NB4 (cell line): ENCODE data around the gene OR51E2.

Experiments
- CTCF ChIP-seq: IDR thresholded peaks from one replicate; pipeline ENCODE4 v1.5.1; 2012; ENCODE audit warnings: low read depth, low read length
- TF ChIP-seq, protein P1 (sequence below): IDR thresholded peaks from 2 replicates; pipeline ENCODE4 v1.6.1; 2011; ENCODE audit warnings: low read depth, low read length

DNA sequence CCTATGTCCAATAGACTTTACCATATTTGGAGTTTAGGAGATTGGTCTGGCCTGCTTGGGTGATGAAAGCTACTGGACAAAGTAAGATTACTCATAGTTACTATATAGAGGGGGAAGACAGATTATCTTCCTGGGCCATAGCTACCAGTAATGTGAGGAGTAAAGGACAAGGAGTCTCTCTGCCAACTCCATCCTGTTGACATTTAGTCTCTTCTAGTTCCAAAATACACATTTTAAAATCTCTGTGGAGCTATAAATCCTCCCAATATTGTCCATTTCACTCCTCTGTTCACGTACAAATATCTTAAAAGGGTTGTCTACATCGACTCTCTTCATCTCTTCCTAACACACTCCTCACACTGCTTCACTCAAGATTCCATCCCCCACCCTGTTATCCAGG, 61.5 kb downstream of the OR51E2 start:
- TF ChIP-seq, protein P1, sequence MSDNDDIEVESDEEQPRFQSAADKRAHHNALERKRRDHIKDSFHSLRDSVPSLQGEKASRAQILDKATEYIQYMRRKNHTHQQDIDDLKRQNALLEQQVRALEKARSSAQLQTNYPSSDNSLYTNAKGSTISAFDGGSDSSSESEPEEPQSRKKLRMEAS, result no peak
- no peak for TF ChIP-seq CTCF
